CD8-positive, alpha-beta memory T cell (primary cell): ENCODE results near the gene PEAR1. TPM values are rescaled to one million over a fixed set of nuclear protein-coding genes. Genes with fewer than 3 reads are reported as not detected.

ENCODE experiments used
- CTCF ChIA-PET: fragments of 350-600 bp; sonication (Branson Sonifier 250); formaldehyde crosslinking; loops from one replicate; lab custom pipeline; 2021; ENCODE audit warnings: antibody characterized with exemption; lab: Charles Lee
- POLR2A ChIA-PET: fragments of 350-600 bp; sonication (Branson Sonifier 250); formaldehyde crosslinking; loops from one replicate; lab custom pipeline; 2021; ENCODE audit warnings: antibody characterized with exemption; lab: Charles Lee
- DNase-seq, 5 donors: peaks; one replicate each; pipeline versions ENCODE4 v3.0.0 to v3.0.0-alpha.2; 2020 to 2022; ENCODE audit warnings: mixed read lengths in 1 of 5
- H3K27ac ChIP-seq: one replicate; pipeline ENCODE4 v1.7.0; 2013; ENCODE audit warnings: low read depth, mild to moderate bottlenecking, low read length, moderate library complexity
- H3K27me3 ChIP-seq: 2 replicates; pipeline ENCODE4 v1.7.0; 2013; ENCODE audit warnings: low read length, mild to moderate bottlenecking; ENCODE audit not compliant: insufficient read depth, poor library complexity, severe bottlenecking
- H3K36me3 ChIP-seq: 2 replicates; pipeline ENCODE4 v1.7.0; 2013; ENCODE audit warnings: mild to moderate bottlenecking, low read length, moderate library complexity; ENCODE audit not compliant: insufficient read depth
- H3K4me1 ChIP-seq: 2 replicates; pipeline ENCODE4 v1.7.0; 2013; ENCODE audit warnings: mild to moderate bottlenecking, low read length, moderate library complexity; ENCODE audit not compliant: insufficient read depth
- H3K4me3 ChIP-seq: 2 replicates; pipeline ENCODE4 v1.7.0; 2013; ENCODE audit warnings: mild to moderate bottlenecking, low read length
- H3K9me3 ChIP-seq: 2 replicates; pipeline ENCODE4 v1.7.0; 2013; ENCODE audit warnings: mild to moderate bottlenecking, low read length
- H3K27ac Mint-ChIP-seq, 8 donors: one replicate each; pipeline ENCODE4 v1.8.0; 2020 to 2021; ENCODE audit warnings: mixed read lengths in 8 of 8, mild to moderate bottlenecking in 6 of 8, inconsistent platforms in 3 of 8, moderate library complexity in 3 of 8
- H3K27me3 Mint-ChIP-seq, 2 donors: one replicate each; pipeline ENCODE4 v1.8.0; 2020 to 2021; ENCODE audit warnings: mixed read lengths in 2 of 2, mild to moderate bottlenecking in 1 of 2, moderate library complexity in 1 of 2
- H3K36me3 Mint-ChIP-seq, 3 donors: one replicate each; pipeline ENCODE4 v1.8.0; 2020 to 2021; ENCODE audit warnings: mixed read lengths in 3 of 3, inconsistent platforms in 1 of 3, mild to moderate bottlenecking in 1 of 3
- H3K4me1 Mint-ChIP-seq, 3 donors: one replicate each; pipeline ENCODE4 v1.8.0; 2020 to 2021; ENCODE audit warnings: mixed read lengths in 3 of 3, inconsistent platforms in 1 of 3, mild to moderate bottlenecking in 1 of 3
- H3K4me3 Mint-ChIP-seq, 7 donors: one replicate each; pipeline ENCODE4 v1.8.0; 2020 to 2021; ENCODE audit warnings: mixed read lengths in 7 of 7, mild to moderate bottlenecking in 6 of 7, moderate library complexity in 4 of 7, inconsistent platforms in 2 of 7
- H3K9me3 Mint-ChIP-seq, 5 donors: one replicate each; pipeline ENCODE4 v1.8.0; 2020 to 2022; ENCODE audit warnings: mixed read lengths in 5 of 5, mild to moderate bottlenecking in 3 of 5, moderate library complexity in 2 of 5, inconsistent platforms in 1 of 5
- polyA plus RNA-seq: library from polyadenylated mRNA; unstranded; fragments of 300-500 nt; fragmentation: Illumina TruSeq; gene quantifications from one replicate; pipeline ENCODE4 v1.2.3, GENCODE V29; 2021
- total RNA-seq, 2 experiments: library from RNA; stranded (reverse); gene quantifications; one replicate each; pipeline ENCODE4 v1.2.3, GENCODE V29; 2021

The PEAR1 gene
- total and polyA plus RNA-seq, 3 experiments from 2014 or later, result not detected

DNA sequence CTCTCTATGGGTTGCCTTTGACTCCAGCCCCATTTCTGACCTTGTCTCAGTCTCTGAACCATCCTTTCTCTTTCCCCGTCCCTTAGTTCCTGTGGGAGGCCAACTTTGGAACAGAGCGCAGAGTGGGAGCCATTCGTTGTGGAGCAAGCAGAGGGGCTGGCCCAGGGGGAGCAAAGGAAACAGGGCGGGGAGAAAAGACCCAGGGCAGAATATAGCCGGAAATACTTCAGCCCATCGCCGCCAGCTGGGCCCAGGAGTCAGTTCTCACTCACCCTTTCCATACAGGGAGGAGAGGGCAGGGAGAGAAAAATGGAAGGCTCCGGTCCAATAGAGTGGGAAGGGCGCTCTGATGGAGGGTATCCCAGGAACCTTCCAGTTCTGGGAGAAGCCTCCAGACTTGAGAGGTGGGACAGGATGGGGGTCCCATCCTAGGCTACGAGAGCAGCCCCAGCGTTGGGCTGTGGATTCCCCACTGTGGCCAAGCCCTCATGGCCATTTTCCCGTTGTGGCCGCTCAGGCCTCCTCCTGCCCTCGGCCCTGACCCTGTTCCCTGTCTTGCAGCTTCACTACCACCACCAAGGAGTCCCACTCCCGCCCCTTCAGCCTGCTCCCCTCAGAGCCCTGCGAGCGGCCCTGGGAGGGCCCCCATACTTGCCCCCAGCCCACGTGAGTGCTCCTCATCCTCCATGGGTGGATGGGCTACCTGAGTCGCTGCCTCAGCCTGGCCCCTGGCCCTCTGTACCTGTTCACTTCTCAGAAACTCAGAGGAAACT is 10.9 kb downstream of the PEAR1 start:
- Histone ChIP-seq H3K27ac (no peak overlapping the region), H3K4me3 (no peak overlapping the region), H3K27me3 (no peaks in the 10 kb centered on the region), H3K36me3 (no peaks in the 10 kb centered on the region), H3K9me3 (no peaks in the 10 kb centered on the region), H3K4me1 (no peaks in the 10 kb centered on the region)
- Mint-ChIP-seq H3K27ac (peak overlapping the region in 1 of 8 donors; percentile 88), H3K36me3 (no peaks in the 10 kb centered on the region), H3K27me3 (peaks cover 11 to 39% of the 10 kb centered on the region in 2 donors), H3K9me3 (no peaks in the 10 kb centered on the region), H3K4me1 (no peaks in the 10 kb centered on the region), H3K4me3 (no peak overlapping the region)
- ChIA-PET CTCF (no interaction called here), POLR2A (no interaction called here)
- DNase-seq, result no peak

- no peaks in the 10 kb centered on the region for H3K9me3 Mint-ChIP-seq
- CTCF ChIA-PET, result no interaction called here
- no peaks in the 10 kb centered on the region for H3K36me3 Mint-ChIP-seq
- no peak overlapping the region for H3K27ac ChIP-seq
- H3K27ac Mint-ChIP-seq, result no peak overlapping the region
- no peak overlapping the region for H3K4me3 Mint-ChIP-seq
- no peaks in the 10 kb centered on the region for H3K4me1 ChIP-seq
- H3K4me3 ChIP-seq, result no peak overlapping the region
- H3K4me1 Mint-ChIP-seq, result no peaks in the 10 kb centered on the region
- POLR2A ChIA-PET, result no interaction called here
- H3K27me3 Mint-ChIP-seq, result peaks cover 11 to 36% of the 10 kb centered on the region in 2 donors
- H3K36me3 ChIP-seq, result no peaks in the 10 kb centered on the region
- no peaks in the 10 kb centered on the region for H3K27me3 ChIP-seq
- H3K9me3 ChIP-seq, result no peaks in the 10 kb centered on the region
- DNase-seq, result no peak
Measured at GRCh38 chr1:156905176-156905575, 11.7 kb downstream of the PEAR1 start.

DNA sequence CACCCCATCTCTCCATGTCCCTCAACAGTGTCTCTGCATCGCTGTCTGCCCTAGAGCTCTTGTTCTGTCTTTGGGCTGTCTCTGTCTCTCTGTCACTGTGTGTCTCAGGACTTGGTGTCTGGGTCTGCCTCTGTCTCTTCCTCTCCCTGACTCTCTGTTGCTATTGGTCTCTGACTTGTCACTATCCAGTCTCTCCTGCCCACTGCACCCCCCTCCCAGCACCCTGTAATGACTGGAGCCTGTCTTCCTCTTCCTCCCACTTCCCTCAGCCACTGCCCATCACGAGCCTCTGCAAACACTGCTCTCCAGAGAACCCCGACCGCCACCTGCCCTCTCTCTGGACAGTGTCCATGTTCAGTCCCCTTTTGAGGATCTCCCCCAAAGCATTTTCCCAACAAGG is 12.1 kb downstream of the PEAR1 start:
- Histone ChIP-seq H3K4me3 (no peak overlapping the region), H3K36me3 (no peaks in the 10 kb centered on the region), H3K27ac (no peak overlapping the region), H3K9me3 (no peaks in the 10 kb centered on the region), H3K4me1 (no peaks in the 10 kb centered on the region), H3K27me3 (no peaks in the 10 kb centered on the region)
- ChIA-PET POLR2A (no interaction called here), CTCF (no interaction called here)
- no peak for DNase-seq
- H3K27ac Mint-ChIP-seq, result no peak overlapping the region
- peaks cover 11 to 35% of the 10 kb centered on the region in 2 donors for H3K27me3 Mint-ChIP-seq
- H3K36me3 Mint-ChIP-seq, result no peaks in the 10 kb centered on the region
- H3K4me1 Mint-ChIP-seq, result no peaks in the 10 kb centered on the region
- H3K9me3 Mint-ChIP-seq, result no peaks in the 10 kb centered on the region
- H3K4me3 Mint-ChIP-seq, result no peak overlapping the region

DNA sequence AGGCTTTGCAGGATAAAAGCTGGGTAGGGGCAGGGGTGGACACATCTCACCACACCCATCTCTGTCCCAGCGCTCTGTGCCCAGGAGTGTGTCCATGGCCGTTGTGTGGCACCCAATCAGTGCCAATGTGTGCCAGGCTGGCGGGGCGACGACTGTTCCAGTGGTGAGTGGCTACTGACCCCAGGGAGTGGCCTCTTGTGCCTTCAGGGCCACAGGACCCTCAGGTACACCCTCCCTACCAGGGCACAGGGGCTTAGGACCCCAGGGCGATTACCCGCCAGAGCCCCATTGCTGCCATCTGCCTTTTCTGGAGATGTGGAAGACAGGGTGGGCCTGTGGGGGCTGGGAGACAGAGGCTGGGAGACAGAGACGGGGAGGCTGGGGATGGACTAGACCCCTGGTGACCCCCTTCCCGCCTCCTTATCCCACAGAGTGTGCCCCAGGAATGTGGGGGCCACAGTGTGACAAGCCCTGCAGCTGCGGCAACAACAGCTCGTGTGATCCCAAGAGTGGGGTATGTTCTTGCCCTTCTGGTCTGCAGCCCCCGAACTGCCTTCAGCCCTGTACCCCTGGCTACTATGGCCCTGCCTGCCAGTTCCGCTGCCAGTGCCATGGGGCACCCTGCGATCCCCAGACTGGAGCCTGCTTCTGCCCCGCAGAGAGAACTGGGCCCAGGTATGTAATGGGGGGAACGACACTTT is 12.8 kb downstream of the PEAR1 start:
- CTCF ChIA-PET, result no interaction called here
- no peak overlapping the region for H3K27ac Mint-ChIP-seq
- Histone ChIP-seq H3K36me3 (no peaks in the 10 kb centered on the region), H3K4me1 (no peaks in the 10 kb centered on the region), H3K9me3 (no peaks in the 10 kb centered on the region), H3K4me3 (no peak overlapping the region), H3K27ac (no peak overlapping the region), H3K27me3 (no peaks in the 10 kb centered on the region)
- H3K4me1 Mint-ChIP-seq, result no peaks in the 10 kb centered on the region
- no peak overlapping the region for H3K4me3 Mint-ChIP-seq
- no peak for DNase-seq
- peaks cover 11 to 37% of the 10 kb centered on the region in 2 donors for H3K27me3 Mint-ChIP-seq
- POLR2A ChIA-PET, result no interaction called here
- H3K9me3 Mint-ChIP-seq, result no peaks in the 10 kb centered on the region
- no peaks in the 10 kb centered on the region for H3K36me3 Mint-ChIP-seq

- peaks cover 11 to 37% of the 10 kb centered on the region in 2 donors for H3K27me3 Mint-ChIP-seq
- Histone ChIP-seq H3K27me3 (no peaks in the 10 kb centered on the region), H3K36me3 (no peaks in the 10 kb centered on the region), H3K27ac (no peak overlapping the region), H3K4me1 (no peaks in the 10 kb centered on the region), H3K9me3 (no peaks in the 10 kb centered on the region), H3K4me3 (no peak overlapping the region)
- DNase-seq, result no peak
- H3K4me1 Mint-ChIP-seq, result no peaks in the 10 kb centered on the region
- ChIA-PET POLR2A (no interaction called here), CTCF (no interaction called here)
- H3K4me3 Mint-ChIP-seq, result no peak overlapping the region
- H3K9me3 Mint-ChIP-seq, result no peaks in the 10 kb centered on the region
- H3K36me3 Mint-ChIP-seq, result no peaks in the 10 kb centered on the region
- H3K27ac Mint-ChIP-seq, result no peak overlapping the region
Measured at GRCh38 chr1:156908541-156908940, 15.0 kb downstream of the PEAR1 start.

GRCh38 chr1:156908955-156909354 is 15.4 kb downstream of the PEAR1 start:
- peaks cover 11 to 37% of the 10 kb centered on the region in 2 donors for H3K27me3 Mint-ChIP-seq
- ChIA-PET POLR2A (no interaction called here), CTCF (interaction anchor here (0.9 to 2.1 kb wide), 3 partner anchors 47 to 63 kb away, joined by 4 to 9 read pairs (median 6); no protein-coding TSS in a partner anchor)

DNA sequence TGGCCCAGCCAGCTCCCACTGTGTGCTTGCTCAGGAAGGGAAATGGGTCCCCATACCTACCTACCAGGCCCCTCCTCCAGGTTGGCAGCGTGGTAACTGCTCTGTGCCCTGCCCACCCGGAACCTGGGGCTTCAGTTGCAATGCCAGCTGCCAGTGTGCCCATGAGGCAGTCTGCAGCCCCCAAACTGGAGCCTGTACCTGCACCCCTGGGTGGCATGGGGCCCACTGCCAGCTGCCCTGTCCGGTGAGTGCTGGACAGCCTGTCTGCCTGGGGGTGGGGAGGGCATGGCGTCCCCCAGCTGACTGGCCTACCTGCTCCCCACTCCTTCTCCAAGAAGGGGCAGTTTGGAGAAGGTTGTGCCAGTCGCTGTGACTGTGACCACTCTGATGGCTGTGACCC is 16.2 kb downstream of the PEAR1 start:
- H3K9me3 Mint-ChIP-seq, result no peaks in the 10 kb centered on the region
- H3K27ac Mint-ChIP-seq, result no peak overlapping the region
- H3K4me1 Mint-ChIP-seq, result no peaks in the 10 kb centered on the region
- H3K27me3 ChIP-seq, result no peaks in the 10 kb centered on the region
- no peaks in the 10 kb centered on the region for H3K36me3 ChIP-seq
- H3K9me3 ChIP-seq, result no peaks in the 10 kb centered on the region
- CTCF ChIA-PET, result interaction anchor here (0.9 to 2.1 kb wide), 3 partner anchors 48 to 62 kb away, joined by 4 to 9 read pairs (median 6); no protein-coding TSS in a partner anchor
- POLR2A ChIA-PET, result no interaction called here
- no peak overlapping the region for H3K4me3 Mint-ChIP-seq
- no peak overlapping the region for H3K4me3 ChIP-seq
- peaks cover 11 to 43% of the 10 kb centered on the region in 2 donors for H3K27me3 Mint-ChIP-seq
- H3K36me3 Mint-ChIP-seq, result no peaks in the 10 kb centered on the region
- no peaks in the 10 kb centered on the region for H3K4me1 ChIP-seq
- no peak for DNase-seq
- no peak overlapping the region for H3K27ac ChIP-seq

More at GRCh38 chr1:156908955-156909354, 15.4 kb downstream of the PEAR1 start:
- Mint-ChIP-seq H3K4me1 (no peaks in the 10 kb centered on the region), H3K9me3 (no peaks in the 10 kb centered on the region), H3K36me3 (no peaks in the 10 kb centered on the region), H3K27ac (no peak overlapping the region), H3K4me3 (no peak overlapping the region)
- Histone ChIP-seq H3K36me3 (no peaks in the 10 kb centered on the region), H3K27ac (no peak overlapping the region), H3K4me3 (no peak overlapping the region), H3K9me3 (no peaks in the 10 kb centered on the region), H3K4me1 (no peaks in the 10 kb centered on the region), H3K27me3 (no peaks in the 10 kb centered on the region)
- DNase-seq, result no peak

GRCh38 chr1:156910309-156910782 is 16.8 kb downstream of the PEAR1 start:
- H3K9me3 Mint-ChIP-seq, result no peaks in the 10 kb centered on the region
- Histone ChIP-seq H3K27ac (no peak overlapping the region), H3K4me1 (no peaks in the 10 kb centered on the region), H3K27me3 (no peaks in the 10 kb centered on the region), H3K9me3 (no peaks in the 10 kb centered on the region), H3K4me3 (no peak overlapping the region), H3K36me3 (no peaks in the 10 kb centered on the region)
- ChIA-PET CTCF (interaction anchor here (1.7 to 2.1 kb wide), 3 partner anchors 17 to 59 kb away, joined by 6 to 9 read pairs (median 7); no protein-coding TSS in a partner anchor), POLR2A (no interaction called here)
- H3K4me3 Mint-ChIP-seq, result no peak overlapping the region
- H3K27ac Mint-ChIP-seq, result no peak overlapping the region
- H3K27me3 Mint-ChIP-seq, result peaks cover 15 to 50% of the 10 kb centered on the region in 2 donors
- no peaks in the 10 kb centered on the region for H3K36me3 Mint-ChIP-seq
- H3K4me1 Mint-ChIP-seq, result no peaks in the 10 kb centered on the region
- peak; percentile 34 to 60 (median 47) for DNase-seq
